Upper lobe of left lung (tissue), 4 donors: ENCODE measurements around the gene OR52E5.

ENCODE experiments used
- CTCF ChIP-seq, 6 experiments: fragments of 450-650 bp in 4 of 6; fragments of 200-600 bp in 2 of 6; sonication (generic) in 2 of 6; IDR thresholded peaks; one replicate each; pipeline ENCODE4 v1.5.1; 2016 to 2019; ENCODE audit warnings: antibody characterized with exemption in 6 of 6
- POLR2A ChIP-seq, 4 donors: fragments of 450-650 bp; IDR thresholded peaks; one replicate each; pipeline ENCODE4 v1.5.1; 2016 to 2017; ENCODE audit warnings: antibody characterized with exemption in 4 of 4, mild to moderate bottlenecking in 2 of 4
- POLR2AphosphoS5 ChIP-seq, 2 donors: sonication (generic); formaldehyde crosslinking; IDR thresholded peaks; one replicate each; pipeline ENCODE4 v1.5.1; 2017; ENCODE audit warnings: antibody characterized with exemption in 2 of 2

GRCh38 chr11:5923794-5924193 lies 30.8 kb downstream of the OR52E5 start:
- TF ChIP-seq CTCF (IDR thresholded peaks at IDR 0.05) = no peak
- no peak for TF ChIP-seq POLR2A (IDR thresholded peaks at IDR 0.05)
- no peak for TF ChIP-seq POLR2AphosphoS5 (IDR thresholded peaks at IDR 0.05)
